A549 (cell line): Measurements from ENCODE around the gene PAQR7. TPM values are rescaled to one million over a fixed set of nuclear protein-coding genes. Genes with fewer than 3 reads are reported as not detected.
"Not testable (repeated sequence)": the region's sequence is repeated elsewhere in the genome, so short reads cannot be mapped to it uniquely, and the experiment has no call there.

Source experiments
- ATAC-seq, 2 experiments: fragments of 200-7000 bp in 1 of 2; fragments of >200 bp in 1 of 2; cut with Nextera tagmentation in 1 of 2; cut with Tn5 transposase in 1 of 2; 3 replicates each; pipeline versions ENCODE4 v1.8.0 to v1.9.1; 2018 to 2020; ENCODE audit warnings: mild to moderate bottlenecking in 1 of 2, moderate library complexity in 1 of 2
- CTCF ChIA-PET: fragments of 300-600 bp; sonication (Branson Sonifier 250); formaldehyde crosslinking; extraction: SDS; loops from one replicate; lab custom pipeline; 2021; ENCODE audit warnings: antibody characterized with exemption, inconsistent platforms; lab: Yijun Ruan, JAX
- POLR2A ChIA-PET: fragments of 350-600 bp; formaldehyde crosslinking; extraction: SDS; loops from one replicate; lab custom pipeline; 2021; ENCODE audit warnings: antibody characterized with exemption, inconsistent platforms; lab: Yijun Ruan, JAX
- DNase-seq, 2 experiments: peaks; one replicate each; pipeline versions ENCODE4 v3.0.0 to v3.0.0-alpha.2; 2011 to 2016; ENCODE audit warnings: low read depth in 1 of 2, low spot score in 1 of 2
- FAIRE-seq: peaks from 2 replicates; lab custom pipeline; 2011; peaks lifted over from hg19 to GRCh38; lab: Jason Lieb, UNC
- H3K27ac ChIP-seq, 2 experiments: fragments of >200 bp; sonication (Bioruptor Twin); formaldehyde crosslinking; 3 replicates each; pipeline ENCODE4 v1.5.1; 2016 to 2017
- H3K4me1 ChIP-seq: fragments of >200 bp; sonication (Bioruptor Twin); formaldehyde crosslinking; 3 replicates; pipeline ENCODE4 v1.6.1; 2016
- H3K4me2 ChIP-seq: fragments of >200 bp; sonication (Bioruptor Twin); formaldehyde crosslinking; 3 replicates; pipeline ENCODE4 v1.6.1; 2016
- H3K4me3 ChIP-seq: fragments of >200 bp; sonication (Bioruptor Twin); formaldehyde crosslinking; 3 replicates; pipeline ENCODE4 v1.5.1; 2016
- H3K9me3 ChIP-seq: fragments of >200 bp; sonication (Bioruptor Twin); formaldehyde crosslinking; 3 replicates; pipeline ENCODE4 v1.6.1; 2016
- ATOH8 ChIP-seq: fragments of 250-450 bp; sonication (Bioruptor Pico); IDR thresholded peaks from 2 replicates; pipeline ENCODE4 v1.5.0; 2020; ENCODE audit warnings: low read depth, mild to moderate bottlenecking, moderate library complexity
- BCL3 ChIP-seq: fragments of >200 bp; sonication (Bioruptor Twin); formaldehyde crosslinking; IDR thresholded peaks from 3 replicates; pipeline ENCODE4 v1.6.1; 2016
- EHF ChIP-seq: fragments of 250-450 bp; sonication (Bioruptor Pico); IDR thresholded peaks from 2 replicates; pipeline ENCODE4 v1.5.0; 2020; ENCODE audit warnings: mild to moderate bottlenecking
- ESRRA ChIP-seq: fragments of 150-350 bp; IDR thresholded peaks from 2 replicates; pipeline ENCODE4 v1.6.1; 2014; ENCODE audit warnings: mild to moderate bottlenecking, low read length, borderline replicate concordance
- GATA3 ChIP-seq: IDR thresholded peaks from 2 replicates; pipeline ENCODE4 v1.6.1; 2012; ENCODE audit warnings: borderline replicate concordance
- HEYL ChIP-seq: fragments of 250-450 bp; sonication (Bioruptor Pico); IDR thresholded peaks from 2 replicates; pipeline ENCODE4 v1.8.0; 2021; ENCODE audit warnings: mild to moderate bottlenecking, moderate library complexity
- HOXB13 ChIP-seq: fragments of 250-450 bp; sonication (Bioruptor Pico); IDR thresholded peaks from 2 replicates; pipeline ENCODE4 v1.5.0; 2020; ENCODE audit warnings: low read depth, mild to moderate bottlenecking, moderate library complexity
- JUNB ChIP-seq: fragments of >200 bp; sonication (Bioruptor Twin); formaldehyde crosslinking; IDR thresholded peaks from 2 replicates; pipeline ENCODE4 v1.6.1; 2016
- MAFK ChIP-seq: fragments of 450-650 bp; IDR thresholded peaks from 2 replicates; pipeline ENCODE4 v1.6.1; 2014; ENCODE audit not compliant: partially characterized antibody
- MAZ ChIP-seq: fragments of 150-350 bp; IDR thresholded peaks from 2 replicates; pipeline ENCODE4 v1.6.1; 2014; ENCODE audit warnings: antibody characterized with exemption, low read depth, low read length, borderline replicate concordance
- NR3C1 ChIP-seq: fragments of >200 bp; sonication (Bioruptor Twin); formaldehyde crosslinking; IDR thresholded peaks from 3 replicates; pipeline ENCODE4 v1.6.1; 2017
- POLR2A ChIP-seq: IDR thresholded peaks from 2 replicates; pipeline ENCODE4 v1.6.1; 2012; ENCODE audit warnings: mild to moderate bottlenecking, low read length
- POLR2AphosphoS2 ChIP-seq: conservative IDR thresholded peaks from 2 replicates; pipeline ENCODE4 v1.6.1; 2012; ENCODE audit warnings: low read length, improper control_type of control experiment, inconsistent platforms
- RAD21 ChIP-seq, 2 experiments: fragments of >200 bp in 1 of 2; sonication (Bioruptor Twin) in 1 of 2; formaldehyde crosslinking in 1 of 2; IDR thresholded peaks in 1 of 2; conservative IDR thresholded peaks in 1 of 2; 2 replicates in 1 of 2; 3 replicates in 1 of 2; pipeline ENCODE4 v1.6.1; 2012 to 2018; ENCODE audit warnings: inconsistent platforms in 1 of 2
- RNF2 ChIP-seq: fragments of 200-600 bp; sonication (generic); IDR thresholded peaks from 2 replicates; pipeline ENCODE4 v1.6.1; 2016; ENCODE audit warnings: low read depth, mild to moderate bottlenecking, antibody characterized with exemption, moderate library complexity, borderline replicate concordance
- SMC3 ChIP-seq: fragments of >200 bp; sonication (Bioruptor Twin); formaldehyde crosslinking; IDR thresholded peaks from 3 replicates; pipeline ENCODE4 v1.6.1; 2018; ENCODE audit warnings: inconsistent platforms
- SREBF2 ChIP-seq: fragments of 450-650 bp; IDR thresholded peaks from 2 replicates; pipeline ENCODE4 v1.6.1; 2014; ENCODE audit warnings: mild to moderate bottlenecking, moderate library complexity
- TFCP2L1 ChIP-seq: fragments of 250-450 bp; sonication (Bioruptor Pico); IDR thresholded peaks from 2 replicates; pipeline ENCODE4 v1.5.0; 2021; ENCODE audit warnings: mild to moderate bottlenecking
- TP53 ChIP-seq: fragments of 250-450 bp; sonication (Bioruptor Pico); IDR thresholded peaks from 2 replicates; pipeline ENCODE4 v1.5.0; 2021; ENCODE audit warnings: mild to moderate bottlenecking, moderate library complexity
- WGBS: methylation state at CpG from one replicate; pipeline ENCODE4 v1.1.6; 2017; ENCODE audit errors: missing lambda C conversion rate; 5-methylcytosine and 5-hydroxymethylcytosine counted together
- polyA plus RNA-seq, 4 experiments: library from polyadenylated mRNA; depleted of rRNA in 3 of 4; stranded (reverse); fragments of >200 nt; fragmentation: RNase III in 1 of 4; extraction: RNeasy Plus Mini Kit Qiagen cat#74134 plus additional on column Dnase treatment in 1 of 4; gene quantifications; 2 replicates in 3 of 4; 3 replicates in 1 of 4; pipeline ENCODE4 v1.2.3, GENCODE V29; 2011 to 2017
- TF ChIP-seq, protein P1 (sequence below): fragments of 150-350 bp; IDR thresholded peaks from 2 replicates; pipeline ENCODE4 v1.6.1; 2014; ENCODE audit warnings: low read depth, mild to moderate bottlenecking, low read length

Gene PAQR7
- polyA plus RNA-seq, 2 of the 4 experiments (the other 2 are of a cell fraction) = 2.3 to 6.0 TPM

DNA sequence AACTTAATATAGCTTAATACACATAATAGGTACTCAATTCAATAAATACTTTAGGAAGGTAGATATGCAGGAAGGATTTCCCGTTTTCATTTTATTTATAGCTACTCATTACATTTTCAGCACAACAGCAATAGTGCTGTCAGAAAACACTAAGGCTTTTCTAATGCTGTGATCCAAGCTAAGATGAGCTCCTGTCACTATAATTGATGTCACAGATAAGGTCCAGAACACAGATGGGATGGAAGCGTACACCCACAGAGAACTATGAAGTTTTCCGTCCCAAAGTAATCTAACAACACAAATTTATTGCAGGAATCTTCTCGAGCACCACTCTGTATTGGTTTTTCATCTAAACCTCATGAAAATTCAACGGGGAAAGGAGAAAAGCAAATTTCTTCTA is 29.8 kb downstream of the PAQR7 start:
- H3K9me3 ChIP-seq = no peaks in the 10 kb centered on the region
- no peak for DNase-seq
- POLR2A ChIA-PET = no interaction called here
- CTCF ChIA-PET = interaction anchor here (0.9 to 1.2 kb wide), 2 partner anchors 8 to 15 kb away, joined by 3 read pairs; no protein-coding TSS in a partner anchor
- no peak overlapping the region for H3K4me2 ChIP-seq
- WGBS = 67% methylated on average over 5 of the region's 5 CpGs
- ATAC-seq = no peak
- TF ChIP-seq GATA3 = no peak
- TF ChIP-seq, protein P1, sequence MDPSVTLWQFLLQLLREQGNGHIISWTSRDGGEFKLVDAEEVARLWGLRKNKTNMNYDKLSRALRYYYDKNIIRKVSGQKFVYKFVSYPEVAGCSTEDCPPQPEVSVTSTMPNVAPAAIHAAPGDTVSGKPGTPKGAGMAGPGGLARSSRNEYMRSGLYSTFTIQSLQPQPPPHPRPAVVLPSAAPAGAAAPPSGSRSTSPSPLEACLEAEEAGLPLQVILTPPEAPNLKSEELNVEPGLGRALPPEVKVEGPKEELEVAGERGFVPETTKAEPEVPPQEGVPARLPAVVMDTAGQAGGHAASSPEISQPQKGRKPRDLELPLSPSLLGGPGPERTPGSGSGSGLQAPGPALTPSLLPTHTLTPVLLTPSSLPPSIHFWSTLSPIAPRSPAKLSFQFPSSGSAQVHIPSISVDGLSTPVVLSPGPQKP = no peak
- no peak for TF ChIP-seq TP53 (CRISPR knock-in tag)
- no peak for TF ChIP-seq TFCP2L1 (CRISPR knock-in tag)
- no peak for TF ChIP-seq EHF (CRISPR knock-in tag)
- TF ChIP-seq MAFK = no peak
- TF ChIP-seq POLR2AphosphoS2 = no peak
- TF ChIP-seq MAZ = no peak
- no peak for TF ChIP-seq ESRRA
- TF ChIP-seq RAD21 (conservative IDR thresholded peaks at IDR 0.05 in 1 of 2, IDR thresholded peaks at IDR 0.05 in 1 of 2) = no peak
- no peak for TF ChIP-seq HOXB13
- no peak for TF ChIP-seq POLR2A
- FAIRE-seq = no peak
- H3K4me1 ChIP-seq = no peaks in the 10 kb centered on the region
- H3K4me3 ChIP-seq = no peak overlapping the region
- no peak overlapping the region for H3K27ac ChIP-seq

DNA sequence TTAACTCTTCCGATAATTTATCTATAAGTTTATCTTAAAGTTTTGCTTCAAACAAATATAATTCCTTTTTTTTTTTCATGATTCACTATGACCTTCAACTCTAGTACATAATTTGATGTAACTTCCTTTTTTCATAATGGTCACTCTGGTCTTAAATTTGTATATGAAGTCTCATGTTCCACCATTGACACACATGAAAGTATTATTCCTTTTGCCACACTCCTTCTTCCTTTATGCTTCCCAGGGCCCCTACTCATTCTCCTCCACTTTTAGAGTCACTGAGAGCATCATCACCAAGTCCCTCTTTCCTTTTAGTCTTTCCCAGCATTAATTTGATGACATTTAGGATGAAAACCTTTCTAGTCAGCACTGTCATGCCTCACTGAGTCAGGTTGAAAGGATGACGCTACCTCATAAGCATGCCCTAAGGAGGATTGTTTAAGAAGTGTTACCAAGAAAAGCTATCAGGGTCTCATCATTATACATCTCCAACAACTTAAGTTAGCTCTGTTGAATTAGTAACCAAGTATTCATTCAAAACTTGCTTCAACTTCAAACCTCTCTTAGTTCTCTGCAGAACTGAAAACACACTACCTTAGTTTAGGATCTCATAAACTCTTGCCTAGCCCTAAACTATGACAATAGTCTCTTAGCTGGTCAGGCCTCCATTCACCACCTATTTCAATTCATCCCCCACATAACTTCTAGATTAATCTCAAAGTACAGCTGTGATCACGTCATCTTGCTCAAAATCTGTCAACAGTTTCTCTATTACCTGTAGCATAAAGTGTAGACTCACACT is 30.8 kb downstream of the PAQR7 start:
- no peak overlapping the region for H3K27ac ChIP-seq
- H3K4me3 ChIP-seq = no peak overlapping the region
- no peak for FAIRE-seq
- H3K4me2 ChIP-seq = no peak overlapping the region
- no peaks in the 10 kb centered on the region for H3K4me1 ChIP-seq
- POLR2A ChIA-PET = no interaction called here
- CTCF ChIA-PET = interaction anchor here (0.9 to 1.2 kb wide), 2 partner anchors 14 to 35 kb away, joined by 3 read pairs; no protein-coding TSS in a partner anchor
- no peak for ATAC-seq
- no peaks in the 10 kb centered on the region for H3K9me3 ChIP-seq
- no peak for DNase-seq
- TF ChIP-seq ATOH8 (no peak), SMC3 (no peak)
- 96% methylated on average over 3 of the region's 3 CpGs for WGBS

- ChIA-PET POLR2A (no interaction called here), CTCF (no interaction called here)
- H3K27ac ChIP-seq = no peak overlapping the region
- H3K4me3 ChIP-seq = no peak overlapping the region
- no peak for DNase-seq
- ATAC-seq = no peak
- no peak overlapping the region for H3K4me2 ChIP-seq
- H3K4me1 ChIP-seq = no peaks in the 10 kb centered on the region
- TF ChIP-seq SREBF2 (no peak), RNF2 (no peak), NR3C1 (no peak), JUNB (no peak), SMC3 (no peak), HEYL (CRISPR knock-in tag) (no peak), BCL3 (no peak), TP53 (CRISPR knock-in tag) (no peak)
- FAIRE-seq = no peak
- no peaks in the 10 kb centered on the region for H3K9me3 ChIP-seq
- 62% methylated on average over 3 of the region's 3 CpGs for WGBS
Measured at GRCh38 chr1:25843483-25843882, 32.0 kb downstream of the PAQR7 start.

GRCh38 chr1:25839808-25840207 is 35.7 kb downstream of the PAQR7 start:
- FAIRE-seq, DNase-seq, H3K27ac ChIP-seq, H3K9me3 ChIP-seq, H3K4me1 ChIP-seq, H3K4me2 ChIP-seq, H3K4me3 ChIP-seq, ATAC-seq, POLR2A ChIA-PET: not testable (repeated sequence)
- WGBS = 98% methylated on average over 4 of the region's 4 CpGs
- CTCF ChIA-PET = interaction anchor here (1.0 to 1.7 kb wide), 3 partner anchors 9 to 158 kb away, joined by 4 to 5 read pairs (median 4); partner anchors contain the start of genes MTFR1L and PAFAH2
